ENCODE measurements around the gene TAF6L. TPM values are rescaled to one million over a fixed set of nuclear protein-coding genes. Genes with fewer than 3 reads are reported as not detected.

TAF6L gene
- polyA plus RNA-seq, 1 donor from 2014 or later, result 55.2 TPM

- Histone ChIP-seq H3K9ac (ENCODE audit: low read length) (peak within 1 kb of the TSS; percentile 75), H3K4me3 (ENCODE audit: low read length) (peak within 1 kb of the TSS; percentile 93), H3F3A (ENCODE audit: insufficient read depth, low read length, poor library complexity, severe bottlenecking) (peaks cover 3% of the 10 kb centered on the region), H3K27ac (ENCODE audit: low read length) (peak within 1 kb of the TSS; percentile 58), H3K4me2 (ENCODE audit: low read length) (peak within 1 kb of the TSS; percentile 59), H3K79me2 (replicated peaks; ENCODE audit: insufficient read depth, low read length) (peaks cover 10% of the 10 kb centered on the region), H3K9me2 (ENCODE audit: insufficient read depth, low read length) (no peaks in the 10 kb centered on the region), H3K36me3 (ENCODE audit: insufficient read depth, low read length) (no peaks in the 10 kb centered on the region), H3K27me3 (ENCODE audit: insufficient read depth, low read depth, low read length) (no peaks in the 10 kb centered on the region), H3K9me3 (ENCODE audit: low read length) (no peaks in the 10 kb centered on the region), H2AFZ (ENCODE audit: low read depth, low read length) (no peak within 1 kb of the TSS), H4K20me1 (ENCODE audit: insufficient read depth) (no peaks in the 10 kb centered on the region)
- TF ChIP-seq POLR2AphosphoS5 (IDR thresholded peaks at IDR 0.05) (peak; percentile 82), CTCF (IDR thresholded peaks at IDR 0.05; ENCODE audit: poor library complexity, severe bottlenecking) (no peak), MXI1 (conservative IDR thresholded peaks at IDR 0.05; ENCODE audit: poor library complexity, severe bottlenecking) (peak; percentile 92)
These were observed 20.5 kb downstream of the TAF6L start, which contains the start of gene TMEM223 for GRCh38 chr11:62791501-62792201. TMEM223 (minus strand) TSS chr11:62792006; CDS start chr11:62791994, 12 bp downstream.

DNA sequence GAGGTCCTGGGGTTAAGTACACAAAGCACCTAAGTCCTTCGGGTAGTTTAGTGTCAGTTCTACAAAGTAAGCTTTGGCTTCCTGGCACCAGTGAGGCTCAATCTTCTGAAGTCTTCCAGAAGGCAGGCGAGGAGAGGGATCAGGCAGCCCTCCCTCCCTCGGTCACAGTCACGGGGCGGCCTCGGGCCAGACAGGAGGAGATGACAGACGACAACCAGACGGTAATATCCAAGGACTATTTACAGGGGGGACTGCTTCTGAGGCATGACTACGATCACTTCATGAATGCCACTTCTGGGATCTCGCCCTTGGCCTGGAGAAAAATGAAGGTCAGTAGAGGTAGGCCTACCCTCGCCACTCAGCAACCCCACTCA, 21.0 kb downstream of the TAF6L start:
- Histone ChIP-seq H3K27ac (ENCODE audit: low read length) (no peak overlapping the region), H3F3A (ENCODE audit: insufficient read depth, low read length, poor library complexity, severe bottlenecking) (peaks cover 3% of the 10 kb centered on the region), H3K36me3 (ENCODE audit: insufficient read depth, low read length) (no peaks in the 10 kb centered on the region), H3K79me2 (replicated peaks; ENCODE audit: insufficient read depth, low read length) (peaks cover 10% of the 10 kb centered on the region), H4K20me1 (ENCODE audit: insufficient read depth) (no peaks in the 10 kb centered on the region), H3K9me2 (ENCODE audit: insufficient read depth, low read length) (no peaks in the 10 kb centered on the region), H3K4me3 (ENCODE audit: low read length) (peak overlapping the region; percentile 93), H2AFZ (ENCODE audit: low read depth, low read length) (no peak overlapping the region), H3K27me3 (ENCODE audit: insufficient read depth, low read depth, low read length) (no peaks in the 10 kb centered on the region), H3K9ac (ENCODE audit: low read length) (peak overlapping the region; percentile 75), H3K9me3 (ENCODE audit: low read length) (no peaks in the 10 kb centered on the region), H3K4me2 (ENCODE audit: low read length) (peak overlapping the region; percentile 59)
- TF ChIP-seq SMC3 (conservative IDR thresholded peaks at IDR 0.05; ENCODE audit: poor library complexity) (no peak), POLR2AphosphoS5 (IDR thresholded peaks at IDR 0.05) (no peak), RAD21 (conservative IDR thresholded peaks at IDR 0.05) (no peak)
- TF ChIP-seq, protein P1, sequence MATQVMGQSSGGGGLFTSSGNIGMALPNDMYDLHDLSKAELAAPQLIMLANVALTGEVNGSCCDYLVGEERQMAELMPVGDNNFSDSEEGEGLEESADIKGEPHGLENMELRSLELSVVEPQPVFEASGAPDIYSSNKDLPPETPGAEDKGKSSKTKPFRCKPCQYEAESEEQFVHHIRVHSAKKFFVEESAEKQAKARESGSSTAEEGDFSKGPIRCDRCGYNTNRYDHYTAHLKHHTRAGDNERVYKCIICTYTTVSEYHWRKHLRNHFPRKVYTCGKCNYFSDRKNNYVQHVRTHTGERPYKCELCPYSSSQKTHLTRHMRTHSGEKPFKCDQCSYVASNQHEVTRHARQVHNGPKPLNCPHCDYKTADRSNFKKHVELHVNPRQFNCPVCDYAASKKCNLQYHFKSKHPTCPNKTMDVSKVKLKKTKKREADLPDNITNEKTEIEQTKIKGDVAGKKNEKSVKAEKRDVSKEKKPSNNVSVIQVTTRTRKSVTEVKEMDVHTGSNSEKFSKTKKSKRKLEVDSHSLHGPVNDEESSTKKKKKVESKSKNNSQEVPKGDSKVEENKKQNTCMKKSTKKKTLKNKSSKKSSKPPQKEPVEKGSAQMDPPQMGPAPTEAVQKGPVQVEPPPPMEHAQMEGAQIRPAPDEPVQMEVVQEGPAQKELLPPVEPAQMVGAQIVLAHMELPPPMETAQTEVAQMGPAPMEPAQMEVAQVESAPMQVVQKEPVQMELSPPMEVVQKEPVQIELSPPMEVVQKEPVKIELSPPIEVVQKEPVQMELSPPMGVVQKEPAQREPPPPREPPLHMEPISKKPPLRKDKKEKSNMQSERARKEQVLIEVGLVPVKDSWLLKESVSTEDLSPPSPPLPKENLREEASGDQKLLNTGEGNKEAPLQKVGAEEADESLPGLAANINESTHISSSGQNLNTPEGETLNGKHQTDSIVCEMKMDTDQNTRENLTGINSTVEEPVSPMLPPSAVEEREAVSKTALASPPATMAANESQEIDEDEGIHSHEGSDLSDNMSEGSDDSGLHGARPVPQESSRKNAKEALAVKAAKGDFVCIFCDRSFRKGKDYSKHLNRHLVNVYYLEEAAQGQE (IDR thresholded peaks at IDR 0.05; ENCODE audit: borderline replicate concordance), result no peak

DNA sequence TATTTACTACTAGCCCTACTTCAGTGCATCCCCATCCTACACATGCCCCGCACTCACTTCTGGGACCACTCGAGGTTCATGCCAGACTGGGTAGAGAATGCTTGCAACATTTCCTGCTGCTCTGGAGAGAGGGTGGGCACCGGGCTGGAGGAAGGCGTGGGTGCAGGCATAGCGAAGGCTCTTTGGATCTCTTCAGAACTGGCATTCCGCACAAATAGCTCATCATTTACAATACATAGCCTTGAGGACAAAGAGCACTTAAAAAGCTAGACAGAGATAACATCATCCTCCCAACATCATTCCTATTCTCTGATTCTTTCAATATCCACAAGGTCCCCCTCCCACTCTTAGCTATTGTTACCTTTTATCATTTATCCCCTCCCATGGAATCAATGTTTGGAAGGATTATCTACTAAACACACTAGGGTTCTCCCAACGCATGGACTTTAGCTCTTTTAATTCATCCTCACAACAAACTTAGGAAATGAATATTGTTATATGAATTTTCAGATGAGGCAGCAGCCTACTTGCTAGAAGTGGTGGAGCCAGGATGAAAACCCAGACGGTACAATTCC, 23.1 kb downstream of the TAF6L start:
- Histone ChIP-seq H3K9me3 (ENCODE audit: low read length) (no peaks in the 10 kb centered on the region), H4K20me1 (ENCODE audit: insufficient read depth) (no peaks in the 10 kb centered on the region), H3K4me3 (ENCODE audit: low read length) (no peak overlapping the region), H3F3A (ENCODE audit: insufficient read depth, low read length, poor library complexity, severe bottlenecking) (peaks cover 3% of the 10 kb centered on the region), H3K9me2 (ENCODE audit: insufficient read depth, low read length) (no peaks in the 10 kb centered on the region), H3K9ac (ENCODE audit: low read length) (no peak overlapping the region), H3K27me3 (ENCODE audit: insufficient read depth, low read depth, low read length) (no peaks in the 10 kb centered on the region), H2AFZ (ENCODE audit: low read depth, low read length) (no peak overlapping the region), H3K27ac (ENCODE audit: low read length) (no peak overlapping the region), H3K36me3 (ENCODE audit: insufficient read depth, low read length) (no peaks in the 10 kb centered on the region), H3K79me2 (replicated peaks; ENCODE audit: insufficient read depth, low read length) (peaks cover 5% of the 10 kb centered on the region), H3K4me2 (ENCODE audit: low read length) (no peak overlapping the region)
- no peak for TF ChIP-seq EP300 (conservative IDR thresholded peaks at IDR 0.05; ENCODE audit: poor library complexity, severe bottlenecking)
- no peak for TF ChIP-seq SMC3 (conservative IDR thresholded peaks at IDR 0.05; ENCODE audit: poor library complexity)
- TF ChIP-seq RAD21 (conservative IDR thresholded peaks at IDR 0.05), result no peak
- no peak for TF ChIP-seq CTCF (IDR thresholded peaks at IDR 0.05; ENCODE audit: poor library complexity, severe bottlenecking)
- TF ChIP-seq EZH2 (IDR thresholded peaks at IDR 0.05; ENCODE audit: borderline replicate concordance, insufficient read depth, low read length, poor library complexity, severe bottlenecking), result no peak
- no peak for TF ChIP-seq MXI1 (conservative IDR thresholded peaks at IDR 0.05; ENCODE audit: poor library complexity, severe bottlenecking)
- TF ChIP-seq, protein P1 (IDR thresholded peaks at IDR 0.05; ENCODE audit: borderline replicate concordance), result no peak
- no peak for TF ChIP-seq TAF1 (IDR thresholded peaks at IDR 0.05; ENCODE audit: low read depth)

Data from neural cell (in vitro differentiated cells).